ENCODE results near the gene PICALM. TPM values are rescaled to one million over a fixed set of nuclear protein-coding genes. Genes with fewer than 3 reads are reported as not detected.

Gene PICALM
- polyA plus RNA-seq, 2 of the 4 experiments (the other 2 are of a cell fraction) = 113 to 195 TPM

DNA sequence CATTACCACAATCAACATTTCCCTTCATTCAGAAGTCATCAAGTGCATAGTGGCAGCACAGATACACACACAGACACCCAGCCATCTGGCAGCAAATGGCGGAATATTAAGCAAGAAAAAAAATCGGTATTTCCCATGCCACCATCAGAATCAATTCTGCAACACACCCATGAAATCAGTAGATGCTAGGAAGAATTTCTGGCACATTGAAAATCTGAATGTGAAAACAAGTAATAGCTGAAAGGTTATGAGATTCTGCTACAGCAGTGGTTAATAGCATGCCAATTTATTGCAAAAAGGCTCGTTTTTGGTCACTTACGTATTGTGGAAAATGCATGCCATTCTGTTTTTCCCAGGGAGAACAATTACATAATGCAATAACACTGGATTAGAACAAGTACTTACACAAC is 91.1 kb downstream of the PICALM start:
- Histone ChIP-seq H3K27ac (no peak overlapping the region), H3K9me3 (no peaks in the 10 kb centered on the region), H3K4me1 (no peaks in the 10 kb centered on the region; the same call in 2 of the 3 replicates), H3K4me2 (no peak overlapping the region), H3K4me3 (no peak overlapping the region)
- 81% methylated on average over 4 of the region's 4 CpGs for WGBS (ENCODE audit: missing lambda C conversion rate)
- DNase-seq (ENCODE audit: low read depth in 1 of 2, low spot score in 1 of 2) (no peak), FAIRE-seq (no peak), ATAC-seq (no peak)
- ChIA-PET POLR2A (no interaction called here), CTCF (no interaction called here)
- no peak for TF ChIP-seq FOSL2 (IDR thresholded peaks at IDR 0.05)
- no peak for TF ChIP-seq FOSL2 (CRISPR knock-in tag; IDR thresholded peaks at IDR 0.05)
- TF ChIP-seq RAD21 (conservative IDR thresholded peaks at IDR 0.05 in 1 of 2, IDR thresholded peaks at IDR 0.05 in 1 of 2) = no peak
- TF ChIP-seq CHD2 (IDR thresholded peaks at IDR 0.05; ENCODE audit: low read length, partially characterized antibody) = no peak
- TF ChIP-seq, protein P1, sequence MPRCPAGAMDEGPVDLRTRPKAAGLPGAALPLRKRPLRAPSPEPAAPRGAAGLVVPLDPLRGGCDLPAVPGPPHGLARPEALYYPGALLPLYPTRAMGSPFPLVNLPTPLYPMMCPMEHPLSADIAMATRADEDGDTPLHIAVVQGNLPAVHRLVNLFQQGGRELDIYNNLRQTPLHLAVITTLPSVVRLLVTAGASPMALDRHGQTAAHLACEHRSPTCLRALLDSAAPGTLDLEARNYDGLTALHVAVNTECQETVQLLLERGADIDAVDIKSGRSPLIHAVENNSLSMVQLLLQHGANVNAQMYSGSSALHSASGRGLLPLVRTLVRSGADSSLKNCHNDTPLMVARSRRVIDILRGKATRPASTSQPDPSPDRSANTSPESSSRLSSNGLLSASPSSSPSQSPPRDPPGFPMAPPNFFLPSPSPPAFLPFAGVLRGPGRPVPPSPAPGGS (IDR thresholded peaks at IDR 0.05) = no peak
- TF ChIP-seq, protein P2, sequence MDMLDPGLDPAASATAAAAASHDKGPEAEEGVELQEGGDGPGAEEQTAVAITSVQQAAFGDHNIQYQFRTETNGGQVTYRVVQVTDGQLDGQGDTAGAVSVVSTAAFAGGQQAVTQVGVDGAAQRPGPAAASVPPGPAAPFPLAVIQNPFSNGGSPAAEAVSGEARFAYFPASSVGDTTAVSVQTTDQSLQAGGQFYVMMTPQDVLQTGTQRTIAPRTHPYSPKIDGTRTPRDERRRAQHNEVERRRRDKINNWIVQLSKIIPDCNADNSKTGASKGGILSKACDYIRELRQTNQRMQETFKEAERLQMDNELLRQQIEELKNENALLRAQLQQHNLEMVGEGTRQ (IDR thresholded peaks at IDR 0.05) = no peak
- TF ChIP-seq ZNF302 (CRISPR knock-in tag; IDR thresholded peaks at IDR 0.05) = no peak
- TF ChIP-seq NPAS2 (CRISPR knock-in tag; IDR thresholded peaks at IDR 0.05; ENCODE audit: borderline replicate concordance) = no peak
- no peak for TF ChIP-seq TP53 (CRISPR knock-in tag; IDR thresholded peaks at IDR 0.05)
- TF ChIP-seq CBX8 (IDR thresholded peaks at IDR 0.05) = no peak
- TF ChIP-seq JUN (IDR thresholded peaks at IDR 0.05) = no peak
- TF ChIP-seq SMC3 (IDR thresholded peaks at IDR 0.05) = no peak
- TF ChIP-seq BHLHE40 (IDR thresholded peaks at IDR 0.05; ENCODE audit: low read depth, low read length) = no peak
- TF ChIP-seq, protein P3, sequence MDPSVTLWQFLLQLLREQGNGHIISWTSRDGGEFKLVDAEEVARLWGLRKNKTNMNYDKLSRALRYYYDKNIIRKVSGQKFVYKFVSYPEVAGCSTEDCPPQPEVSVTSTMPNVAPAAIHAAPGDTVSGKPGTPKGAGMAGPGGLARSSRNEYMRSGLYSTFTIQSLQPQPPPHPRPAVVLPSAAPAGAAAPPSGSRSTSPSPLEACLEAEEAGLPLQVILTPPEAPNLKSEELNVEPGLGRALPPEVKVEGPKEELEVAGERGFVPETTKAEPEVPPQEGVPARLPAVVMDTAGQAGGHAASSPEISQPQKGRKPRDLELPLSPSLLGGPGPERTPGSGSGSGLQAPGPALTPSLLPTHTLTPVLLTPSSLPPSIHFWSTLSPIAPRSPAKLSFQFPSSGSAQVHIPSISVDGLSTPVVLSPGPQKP (IDR thresholded peaks at IDR 0.05; ENCODE audit: low read depth, low read length) = no peak
- no peak for TF ChIP-seq ZSCAN20 (CRISPR knock-in tag; IDR thresholded peaks at IDR 0.05)
- no peak for TF ChIP-seq JUNB (IDR thresholded peaks at IDR 0.05)
- no peak for TF ChIP-seq SREBF2 (IDR thresholded peaks at IDR 0.05)
- no peak for TF ChIP-seq HOXB5 (CRISPR knock-in tag; IDR thresholded peaks at IDR 0.05)
- TF ChIP-seq GATA3 (IDR thresholded peaks at IDR 0.05; ENCODE audit: borderline replicate concordance) = no peak
- TF ChIP-seq CBX2 (IDR thresholded peaks at IDR 0.05; ENCODE audit: borderline replicate concordance, low read depth) = no peak
- TF ChIP-seq POLR2A (IDR thresholded peaks at IDR 0.05; ENCODE audit: low read length) = no peak

DNA sequence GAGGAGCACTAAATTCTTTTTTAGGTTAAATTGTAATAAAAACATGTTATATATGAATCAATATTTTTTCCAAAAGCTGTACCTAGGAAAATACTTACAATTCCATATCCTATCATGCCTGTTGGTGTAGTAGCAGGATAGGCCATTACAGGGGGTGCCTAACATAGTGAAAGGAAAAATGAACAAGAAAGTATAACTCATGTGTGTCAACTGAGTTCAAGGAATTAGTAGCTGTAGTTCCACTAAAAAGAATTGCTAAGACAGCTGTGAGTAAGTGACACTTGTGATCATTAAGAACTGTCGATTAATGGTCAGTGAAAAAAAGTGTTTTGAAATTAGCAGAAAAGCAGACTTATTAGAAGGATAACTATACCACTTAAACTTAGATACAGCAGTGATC is 92.4 kb downstream of the PICALM start:
- H3K4me3 ChIP-seq = no peak overlapping the region
- FAIRE-seq (no peak), ATAC-seq (no peak), DNase-seq (ENCODE audit: low read depth in 1 of 2, low spot score in 1 of 2) (no peak)
- H3K27ac ChIP-seq = no peak overlapping the region
- ChIA-PET POLR2A (no interaction called here), CTCF (no interaction called here)
- TF ChIP-seq KDM1A (IDR thresholded peaks at IDR 0.05; ENCODE audit: low read depth) (no peak), MYC (IDR thresholded peaks at IDR 0.05; ENCODE audit: borderline replicate concordance, low read length) (no peak), JUNB (IDR thresholded peaks at IDR 0.05) (no peak)
- TF ChIP-seq, protein P1 (IDR thresholded peaks at IDR 0.05) = no peak
- no peaks in the 10 kb centered on the region; the same call in 2 of the 3 replicates for H3K4me1 ChIP-seq
- no peak overlapping the region for H3K4me2 ChIP-seq
- 96% methylated on average over 1 of the region's 1 CpG for WGBS (ENCODE audit: missing lambda C conversion rate)
- no peaks in the 10 kb centered on the region for H3K9me3 ChIP-seq

Measured in A549 (cell line).